CD4-positive, CD25-positive, alpha-beta regulatory T cell (primary cell): ENCODE results near the gene EHD1. TPM values are rescaled to one million over a fixed set of nuclear protein-coding genes. Genes with fewer than 3 reads are reported as not detected.

ENCODE experiments used
- ATAC-seq, 2 donors: fragments of 150-1000 bp; cut with Tn5 transposase; one replicate each; pipeline ENCODE4 v1.10.0; 2021; ENCODE audit warnings: low read depth in 2 of 2, moderate number of reproducible peaks in 2 of 2, moderate library complexity in 1 of 2
- DNase-seq, 3 donors: peaks; one replicate each; pipeline versions ENCODE4 v3.0.0 to v3.0.0-alpha.2; 2012 to 2022; ENCODE audit warnings: mixed read lengths in 1 of 3
- H3K27ac ChIP-seq: one replicate; pipeline ENCODE4 v1.7.0; 2013; ENCODE audit warnings: mild to moderate bottlenecking, low read length; ENCODE audit not compliant: insufficient read depth, poor library complexity, severe bottlenecking
- H3K27me3 ChIP-seq: one replicate; pipeline ENCODE4 v1.7.0; 2013; ENCODE audit warnings: low read length; ENCODE audit not compliant: control insufficient read depth, insufficient read depth
- H3K36me3 ChIP-seq: one replicate; pipeline ENCODE4 v1.7.0; 2013; ENCODE audit warnings: mild to moderate bottlenecking, low read length, moderate library complexity; ENCODE audit not compliant: control insufficient read depth, insufficient read depth
- H3K4me1 ChIP-seq: 2 replicates; pipeline ENCODE4 v1.7.0; 2013; ENCODE audit warnings: mild to moderate bottlenecking, low read length; ENCODE audit not compliant: insufficient read depth, control insufficient read depth, poor library complexity, severe bottlenecking
- H3K4me3 ChIP-seq: one replicate; pipeline ENCODE4 v1.7.0; 2013; ENCODE audit warnings: low read depth, mild to moderate bottlenecking, low read length, moderate library complexity
- H3K9me3 ChIP-seq, 2 experiments: 1 replicate in 1 of 2; 2 replicates in 1 of 2; pipeline ENCODE4 v1.7.0; 2013; ENCODE audit warnings: low read length in 2 of 2, mild to moderate bottlenecking in 1 of 2, moderate library complexity in 1 of 2; ENCODE audit not compliant: control insufficient read depth in 2 of 2
- H3K27ac Mint-ChIP-seq, 3 donors: one replicate each; pipeline ENCODE4 v1.8.0; 2020 to 2022; ENCODE audit warnings: mild to moderate bottlenecking in 3 of 3, mixed read lengths in 3 of 3, moderate library complexity in 2 of 3
- H3K27me3 Mint-ChIP-seq: one replicate; pipeline ENCODE4 v1.8.0; 2022; ENCODE audit warnings: mild to moderate bottlenecking, mixed read lengths
- H3K36me3 Mint-ChIP-seq: one replicate; pipeline ENCODE4 v1.8.0; 2020; ENCODE audit warnings: mixed read lengths
- H3K4me1 Mint-ChIP-seq, 4 donors: one replicate each; pipeline ENCODE4 v1.8.0; 2020 to 2022; ENCODE audit warnings: mixed read lengths in 4 of 4, mild to moderate bottlenecking in 1 of 4
- H3K4me3 Mint-ChIP-seq, 4 donors: one replicate each; pipeline ENCODE4 v1.8.0; 2020 to 2022; ENCODE audit warnings: mild to moderate bottlenecking in 4 of 4, mixed read lengths in 4 of 4, moderate library complexity in 3 of 4
- H3K9me3 Mint-ChIP-seq, 7 donors: one replicate each; pipeline ENCODE4 v1.8.0; 2020 to 2022; ENCODE audit warnings: mixed read lengths in 7 of 7, mild to moderate bottlenecking in 3 of 7, moderate library complexity in 2 of 7
- polyA plus RNA-seq, 4 donors: library from polyadenylated mRNA; unstranded; fragments of 300-500 nt; fragmentation: Illumina TruSeq; gene quantifications; one replicate each; pipeline ENCODE4 v1.2.3, GENCODE V29; 2021
- total RNA-seq: library from RNA; stranded (reverse); gene quantifications from one replicate; pipeline ENCODE4 v1.2.3, GENCODE V29; 2022

The EHD1 gene
- total and polyA plus RNA-seq, 5 donors from 2014 or later = 180 to 223 (median 184) TPM

GRCh38 chr11:64898541-64898940 is 20.1 kb upstream of the EHD1 start:
- H3K4me3 Mint-ChIP-seq = no peak overlapping the region
- H3K27me3 Mint-ChIP-seq = no peaks in the 10 kb centered on the region
- ATAC-seq = no peak
- no peak overlapping the region for H3K27ac Mint-ChIP-seq
- Histone ChIP-seq H3K27me3 (no peaks in the 10 kb centered on the region), H3K9me3 (no peaks in the 10 kb centered on the region), H3K4me1 (peaks cover 24% of the 10 kb centered on the region), H3K4me3 (no peak overlapping the region), H3K27ac (no peak overlapping the region), H3K36me3 (peaks cover 31% of the 10 kb centered on the region)
- peaks cover 0 to 2% (median 0%) of the 10 kb centered on the region in 7 donors for H3K9me3 Mint-ChIP-seq
- H3K36me3 Mint-ChIP-seq = peaks cover 10% of the 10 kb centered on the region
- DNase-seq = no peak
- peaks cover 0 to 31% (median 17%) of the 10 kb centered on the region in 4 donors for H3K4me1 Mint-ChIP-seq

DNA sequence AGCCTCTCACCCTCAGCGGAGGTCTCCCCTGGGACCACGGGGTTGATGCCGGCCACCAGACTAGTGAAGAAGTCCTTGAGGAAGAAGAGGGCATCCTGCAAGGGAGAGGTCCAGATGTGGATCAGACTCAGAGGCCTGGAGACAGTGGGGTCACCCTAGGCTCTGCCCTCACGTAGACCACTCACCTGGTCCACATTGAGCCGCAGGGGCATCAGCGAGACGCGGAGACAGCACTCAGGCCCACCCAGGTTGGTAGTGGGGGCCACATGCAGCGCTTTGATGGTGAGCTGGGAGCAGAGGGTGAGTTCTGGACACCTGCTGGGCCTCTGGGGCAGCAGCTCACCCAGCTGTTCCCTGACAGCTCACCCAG is 19.6 kb upstream of the EHD1 start:
- peaks cover 24% of the 10 kb centered on the region for H3K4me1 ChIP-seq
- ATAC-seq (no peak), DNase-seq (no peak)
- Mint-ChIP-seq H3K4me1 (peaks cover 0 to 31% (median 17%) of the 10 kb centered on the region in 4 donors), H3K9me3 (peaks cover 0 to 2% (median 0%) of the 10 kb centered on the region in 7 donors), H3K4me3 (no peak overlapping the region), H3K36me3 (peaks cover 10% of the 10 kb centered on the region), H3K27ac (no peak overlapping the region), H3K27me3 (no peaks in the 10 kb centered on the region)
- peaks cover 31% of the 10 kb centered on the region for H3K36me3 ChIP-seq
- no peak overlapping the region for H3K27ac ChIP-seq
- H3K9me3 ChIP-seq = no peaks in the 10 kb centered on the region
- H3K4me3 ChIP-seq = no peak overlapping the region
- H3K27me3 ChIP-seq = no peaks in the 10 kb centered on the region

DNA sequence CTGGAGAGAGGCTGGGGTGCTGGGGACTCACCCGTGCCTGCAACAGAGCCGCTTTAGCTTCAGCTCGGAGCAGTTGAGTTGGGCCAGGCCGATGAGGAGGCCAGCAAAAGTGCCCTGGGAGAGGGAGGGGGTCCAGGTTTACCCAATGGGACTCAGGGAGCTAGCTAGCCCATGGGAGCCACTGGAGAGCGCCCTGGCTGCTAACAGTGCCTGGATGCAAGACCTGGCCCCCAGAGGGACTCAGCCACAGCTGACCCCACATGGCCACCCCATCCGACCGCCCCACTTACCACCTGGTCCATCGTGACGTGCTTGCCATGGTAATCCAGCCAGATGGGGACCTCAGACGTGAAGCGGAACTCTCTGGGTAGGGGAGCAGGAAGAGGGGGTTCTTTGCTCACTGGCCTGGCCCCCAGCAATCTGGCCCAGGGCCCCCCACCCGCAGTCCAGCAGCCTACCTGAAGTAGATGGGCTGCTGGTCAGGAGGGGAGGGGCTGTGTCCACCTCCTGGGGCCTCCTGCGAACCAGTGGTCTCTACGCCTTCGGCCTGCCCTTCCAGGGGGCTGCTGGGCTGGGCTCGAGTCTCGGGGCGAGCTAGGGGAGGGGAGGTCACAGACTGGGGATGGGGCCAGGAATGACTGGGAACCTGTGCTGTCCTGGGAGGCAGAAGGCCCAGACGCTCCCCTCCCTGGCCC is 19.1 kb upstream of the EHD1 start:
- Histone ChIP-seq H3K4me3 (no peak overlapping the region), H3K9me3 (no peaks in the 10 kb centered on the region), H3K27ac (no peak overlapping the region), H3K27me3 (no peaks in the 10 kb centered on the region), H3K4me1 (peaks cover 24% of the 10 kb centered on the region), H3K36me3 (peaks cover 25% of the 10 kb centered on the region)
- Mint-ChIP-seq H3K4me3 (no peak overlapping the region), H3K36me3 (peaks cover 10% of the 10 kb centered on the region), H3K9me3 (peaks cover 0 to 2% (median 0%) of the 10 kb centered on the region in 7 donors), H3K27me3 (no peaks in the 10 kb centered on the region), H3K4me1 (peaks cover 0 to 31% (median 17%) of the 10 kb centered on the region in 4 donors), H3K27ac (no peak overlapping the region)
- DNase-seq (no peak), ATAC-seq (no peak)

GRCh38 chr11:64896448-64897022 is 18.1 kb upstream of the EHD1 start:
- H3K9me3 Mint-ChIP-seq = peaks cover 0 to 4% (median 0%) of the 10 kb centered on the region in 7 donors

GRCh38 chr11:64894812-64895452 is 16.5 kb upstream of the EHD1 start:
- no peak for DNase-seq
- no peak overlapping the region for H3K27ac Mint-ChIP-seq

More at GRCh38 chr11:64896448-64897022, 18.1 kb upstream of the EHD1 start:
- Mint-ChIP-seq H3K4me1 (peaks cover 0 to 26% (median 16%) of the 10 kb centered on the region in 4 donors), H3K4me3 (no peak overlapping the region), H3K36me3 (peaks cover 9% of the 10 kb centered on the region), H3K27me3 (no peaks in the 10 kb centered on the region), H3K27ac (no peak overlapping the region)
- Histone ChIP-seq H3K36me3 (peaks cover 19% of the 10 kb centered on the region), H3K27me3 (no peaks in the 10 kb centered on the region), H3K4me1 (peaks cover 24% of the 10 kb centered on the region), H3K27ac (no peak overlapping the region), H3K9me3 (no peaks in the 10 kb centered on the region), H3K4me3 (no peak overlapping the region)
- DNase-seq = no peak
- no peak for ATAC-seq

GRCh38 chr11:64894070-64894811 is 15.8 kb upstream of the EHD1 start:
- Histone ChIP-seq H3K36me3 (peaks cover 15% of the 10 kb centered on the region), H3K27ac (no peak overlapping the region), H3K4me1 (peaks cover 7% of the 10 kb centered on the region), H3K9me3 (no peaks in the 10 kb centered on the region), H3K27me3 (no peaks in the 10 kb centered on the region), H3K4me3 (no peak overlapping the region)
- Mint-ChIP-seq H3K9me3 (peaks cover 0 to 4% (median 0%) of the 10 kb centered on the region in 7 donors), H3K27ac (no peak overlapping the region), H3K4me3 (no peak overlapping the region), H3K4me1 (peaks cover 0 to 8% (median 5%) of the 10 kb centered on the region in 4 donors), H3K27me3 (no peaks in the 10 kb centered on the region), H3K36me3 (peaks cover 3% of the 10 kb centered on the region)
- ATAC-seq (peak; percentile 91 to 94), DNase-seq (peak; percentile 78 to 86 (median 85))

More at GRCh38 chr11:64894812-64895452, 16.5 kb upstream of the EHD1 start:
- Mint-ChIP-seq H3K36me3 (peaks cover 3% of the 10 kb centered on the region), H3K4me1 (peaks cover 0 to 12% (median 5%) of the 10 kb centered on the region in 4 donors), H3K27me3 (no peaks in the 10 kb centered on the region), H3K9me3 (peaks cover 0 to 4% (median 0%) of the 10 kb centered on the region in 7 donors), H3K4me3 (no peak overlapping the region)
- Histone ChIP-seq H3K27ac (no peak overlapping the region), H3K4me1 (peaks cover 12% of the 10 kb centered on the region), H3K9me3 (no peaks in the 10 kb centered on the region), H3K27me3 (no peaks in the 10 kb centered on the region), H3K36me3 (peaks cover 15% of the 10 kb centered on the region), H3K4me3 (no peak overlapping the region)
- ATAC-seq = no peak

GRCh38 chr11:64893194-64894069 is 15.0 kb upstream of the EHD1 start:
- Histone ChIP-seq H3K27me3 (no peaks in the 10 kb centered on the region), H3K9me3 (no peaks in the 10 kb centered on the region), H3K4me1 (peaks cover 7% of the 10 kb centered on the region), H3K4me3 (no peak overlapping the region), H3K36me3 (peaks cover 13% of the 10 kb centered on the region), H3K27ac (no peak overlapping the region)
- Mint-ChIP-seq H3K36me3 (peaks cover 3% of the 10 kb centered on the region), H3K4me3 (no peak overlapping the region), H3K27ac (no peak overlapping the region), H3K9me3 (peaks cover 0 to 4% (median 0%) of the 10 kb centered on the region in 7 donors), H3K27me3 (no peaks in the 10 kb centered on the region), H3K4me1 (peaks cover 0 to 11% (median 4%) of the 10 kb centered on the region in 4 donors)
- DNase-seq (no peak), ATAC-seq (no peak)
